SKM-1 treated with dmso at 0.1 percent for 144 hours (cell line): ENCODE measurements around the gene FYB1.

ENCODE experiments used
- DNase-seq: peaks from one replicate; lab custom pipeline; 2025; ENCODE audit not compliant: unreplicated experiment; lab: John Stamatoyannopoulos, UW

FYB1 gene

DNA sequence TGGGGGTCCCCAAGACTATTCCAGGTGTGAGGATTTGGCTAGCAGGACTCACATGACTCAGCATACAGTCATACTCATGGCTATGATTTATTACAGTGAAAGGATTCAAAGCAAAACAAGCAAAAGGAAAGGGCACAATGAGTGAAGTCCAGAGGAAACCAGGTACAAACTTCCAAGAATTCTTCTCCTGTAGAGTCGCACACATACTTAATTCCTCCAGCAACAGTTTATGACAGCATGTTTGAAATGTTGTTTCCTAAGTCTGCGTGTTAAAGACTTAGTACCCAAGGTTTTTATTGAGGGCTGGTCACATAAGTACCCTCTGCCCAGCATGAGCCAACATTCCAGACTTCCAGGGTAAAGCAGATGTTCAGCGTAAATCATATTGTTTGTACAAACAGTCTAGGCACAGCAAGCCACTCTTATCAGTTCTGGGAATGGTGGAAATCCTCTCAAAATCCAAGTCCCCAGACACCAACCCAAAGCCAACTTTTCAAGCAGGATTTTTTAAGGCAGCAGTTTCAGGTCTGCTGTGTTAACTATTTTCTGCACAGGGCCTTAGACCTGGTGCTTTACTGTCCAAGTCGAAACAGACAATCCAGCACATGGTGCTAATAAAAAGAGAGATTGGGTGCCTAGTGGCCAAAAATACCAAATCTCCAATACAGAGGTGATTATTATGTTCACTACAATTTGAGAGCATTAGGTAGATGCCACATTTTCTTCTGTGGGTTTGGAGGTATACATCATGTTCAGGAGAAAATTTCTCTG, 126.6 kb downstream of the FYB1 start:
- no peak for DNase-seq

DNA sequence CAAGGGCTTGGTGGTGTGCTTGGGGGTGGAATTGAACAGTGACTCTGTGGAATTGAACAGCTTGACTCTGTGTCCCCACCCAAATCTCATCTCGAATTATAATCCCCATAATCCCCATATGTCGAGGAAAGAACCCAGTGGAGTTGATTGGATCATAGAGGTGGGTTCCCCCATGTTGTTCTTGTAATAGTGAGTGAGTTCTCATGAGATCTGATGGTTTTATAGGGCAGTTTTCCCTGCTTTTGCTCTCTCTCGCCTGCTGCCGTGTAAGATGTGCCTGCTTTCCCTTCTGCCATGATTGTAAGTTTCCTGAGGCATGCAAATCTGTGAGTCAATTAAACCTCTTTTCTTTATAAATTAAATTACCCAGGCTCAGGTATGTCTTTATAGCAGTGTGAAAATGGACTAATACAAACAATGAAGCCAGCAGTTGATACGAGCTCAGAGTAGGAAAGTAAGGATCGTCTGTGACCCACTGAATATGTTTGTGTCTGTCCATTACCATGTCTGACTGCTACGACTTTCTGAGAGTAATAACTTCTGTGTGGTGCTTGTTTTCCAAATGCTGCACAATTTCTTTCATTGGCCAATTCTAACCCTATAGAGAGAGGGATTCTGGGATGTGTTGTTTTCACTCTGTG, 127.3 kb downstream of the FYB1 start:
- no peak for DNase-seq

- no peak for DNase-seq
Observed at GRCh38 chr5:39083968-39084367, 135.4 kb downstream of the FYB1 start.

DNA sequence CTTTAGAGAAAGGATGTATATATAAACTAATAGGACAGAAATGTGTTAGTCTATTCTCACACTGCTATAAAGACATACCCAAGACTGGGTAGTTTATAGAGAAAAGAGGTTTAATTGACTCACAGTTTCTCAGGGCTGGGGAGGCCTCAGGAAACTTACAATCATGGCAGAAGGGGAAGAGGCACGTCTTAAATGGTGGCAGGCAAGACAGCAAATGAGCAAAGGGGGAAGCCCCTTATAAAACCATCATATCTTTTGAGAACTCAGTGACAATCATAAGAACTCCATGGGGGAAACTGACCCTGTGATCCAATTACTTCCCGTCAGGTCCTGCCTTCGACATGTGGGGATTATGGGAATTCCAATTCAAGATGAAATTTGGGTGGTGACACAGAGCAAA, 136.4 kb downstream of the FYB1 start:
- no peak for DNase-seq

GRCh38 chr5:39080597-39081204, 138.7 kb downstream of the FYB1 start:
- DNase-seq: peak; percentile 65

- no peak for DNase-seq
Observed at GRCh38 chr5:39080168-39080567, 139.2 kb downstream of the FYB1 start.

- no peak for DNase-seq
Observed at GRCh38 chr5:39079147-39079546, 140.2 kb downstream of the FYB1 start.

GRCh38 chr5:39076757-39077728, 142.3 kb downstream of the FYB1 start:
- peak; percentile 79 for DNase-seq

DNA sequence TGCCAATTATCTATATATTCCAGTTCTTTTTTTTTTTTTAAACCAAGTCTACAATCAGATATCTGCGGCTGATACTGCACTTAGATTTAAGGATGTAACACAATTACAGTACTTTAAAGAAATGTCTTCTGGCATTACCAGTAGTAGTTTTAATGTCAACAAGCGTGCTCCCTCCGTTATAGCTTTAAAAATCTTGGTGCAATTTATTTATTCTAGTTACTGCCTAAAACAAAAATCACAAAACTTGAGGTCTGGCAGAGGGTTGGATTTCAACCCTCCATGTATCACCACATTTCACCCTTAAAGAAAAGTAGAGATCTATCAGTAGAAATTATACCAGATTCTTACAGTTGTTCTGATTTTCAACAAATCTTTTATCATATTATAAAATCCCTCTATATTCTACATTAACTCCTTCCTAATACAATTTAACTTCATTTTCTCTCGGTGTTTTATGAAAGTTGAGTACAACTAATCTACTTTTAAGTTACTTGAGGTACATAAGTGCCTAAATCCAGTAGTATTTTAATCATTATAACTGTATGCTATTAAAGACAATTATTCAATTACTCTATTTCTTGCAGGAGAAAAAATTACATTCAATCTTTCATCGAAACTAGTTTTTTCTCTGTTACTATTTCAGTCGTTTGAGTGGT, 143.1 kb downstream of the FYB1 start:
- DNase-seq: no peak

DNA sequence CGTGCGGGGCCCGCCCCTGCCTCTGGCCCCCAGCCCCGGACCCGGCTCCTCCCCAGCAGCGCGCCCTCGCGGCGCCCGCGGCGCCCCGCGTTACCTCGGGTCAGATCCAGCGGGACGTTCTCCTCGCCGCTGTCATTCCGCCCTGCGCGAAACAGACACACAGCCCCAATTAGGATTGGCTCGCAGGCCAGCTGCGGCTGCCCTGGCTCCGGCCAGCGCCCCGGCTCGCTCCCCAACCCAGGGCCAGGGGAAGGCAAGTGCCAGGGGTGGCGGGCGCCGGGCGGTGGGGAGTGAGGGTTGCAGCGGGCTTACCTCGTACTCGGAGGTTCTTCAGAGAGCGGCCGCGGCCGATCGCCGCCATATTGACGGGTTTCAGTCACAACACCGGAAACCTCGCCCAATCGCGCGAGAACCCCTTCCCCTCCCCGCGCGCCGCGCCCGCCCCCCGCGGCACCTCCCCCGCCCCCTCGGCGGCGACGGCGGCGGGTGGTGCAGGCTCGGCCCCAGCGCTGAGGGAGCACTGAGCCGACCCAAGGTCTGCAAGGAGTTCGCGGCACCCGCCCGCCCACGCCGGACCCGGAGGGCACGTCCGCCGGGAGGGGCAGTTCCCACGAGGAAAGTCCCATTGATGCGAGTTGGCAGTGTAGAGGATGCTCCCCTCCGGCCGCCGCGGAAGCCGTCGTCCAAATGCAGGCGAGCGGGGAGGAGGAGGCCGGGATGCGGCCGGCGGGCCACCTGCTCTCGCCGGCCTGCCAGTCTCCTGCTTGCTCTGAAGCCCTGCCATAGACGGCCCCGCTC, 145.1 kb downstream of the FYB1 start, which contains the start of gene RICTOR:
Gene RICTOR (minus strand): TSS at position 383 of the 798 bp plus-strand sequence. CDS start 22 bp downstream, at position 361.
- DNase-seq: peak; percentile 63

DNA sequence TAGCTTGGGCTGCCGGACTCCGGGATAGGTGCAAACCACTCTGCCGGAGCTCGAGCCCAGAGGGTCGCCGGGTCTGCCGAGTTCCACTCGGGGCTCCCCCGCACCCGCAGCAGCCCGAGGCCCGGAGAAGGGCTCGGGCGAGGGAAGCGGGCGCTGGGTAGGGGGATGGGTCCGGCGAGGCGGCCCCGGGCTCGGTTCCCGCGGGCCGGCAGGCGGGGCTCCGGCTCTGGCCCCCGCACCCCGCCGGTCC, 145.7 kb downstream of the FYB1 start:
- no peak for DNase-seq

DNA sequence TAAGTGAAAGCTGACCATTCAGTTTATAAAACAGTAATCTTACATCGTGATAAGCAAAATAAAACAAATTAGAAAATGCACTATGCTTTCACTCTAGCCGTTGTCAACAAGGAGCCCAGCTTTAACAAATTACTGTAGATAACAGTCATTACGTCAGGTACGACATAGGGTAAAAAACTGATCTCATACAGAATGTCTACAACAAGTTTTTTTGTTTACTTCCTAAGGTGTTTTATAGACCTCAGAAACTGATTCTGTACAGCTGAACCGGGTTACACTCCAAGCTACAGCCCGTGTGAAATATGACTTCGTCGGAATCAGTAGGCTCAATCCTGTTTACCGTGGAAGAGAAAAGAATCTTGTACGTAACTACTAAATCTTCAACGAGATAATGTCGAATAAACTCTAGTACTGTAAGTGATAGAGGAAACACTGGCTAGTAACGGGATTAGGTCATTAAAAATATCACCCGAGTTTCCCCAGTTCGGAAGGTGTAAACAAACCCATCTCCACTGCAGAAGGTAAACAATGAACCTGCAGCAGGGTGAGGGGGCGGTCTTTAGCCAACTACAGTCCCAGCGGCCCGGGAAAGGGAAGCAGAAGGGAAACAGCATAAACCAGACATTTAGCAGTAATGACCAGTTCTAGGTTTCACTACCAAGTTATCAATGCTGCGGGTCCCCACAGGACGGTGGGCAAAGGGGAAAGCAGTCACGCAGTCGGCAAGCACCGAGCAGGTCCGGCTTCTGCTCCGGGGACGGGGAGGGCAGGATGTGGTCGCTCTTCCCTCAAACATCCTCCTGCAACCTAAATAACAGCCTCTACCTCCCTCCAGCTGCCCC, 146.2 kb downstream of the FYB1 start:
- DNase-seq: peak; percentile 46

DNA sequence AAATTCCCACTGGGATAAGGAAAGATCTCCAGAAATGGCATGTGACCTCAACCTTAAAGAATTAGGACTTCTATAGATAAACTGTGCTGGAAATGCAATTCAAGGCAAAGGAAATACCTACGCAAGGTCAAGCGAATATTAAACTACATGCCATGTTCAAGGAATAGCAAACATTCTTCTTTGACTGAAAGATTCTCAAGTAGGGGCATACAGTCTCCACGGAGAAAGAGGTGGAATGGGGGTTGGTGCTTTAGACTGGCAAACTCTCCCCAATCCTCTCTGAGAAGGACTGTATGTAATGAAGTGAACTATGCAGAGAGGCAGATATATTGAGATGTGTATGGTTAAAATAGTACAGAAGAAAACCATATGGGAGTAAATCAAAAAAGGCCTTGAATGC, 151.3 kb downstream of the FYB1 start:
- DNase-seq: no peak

- no peak for DNase-seq
Observed at GRCh38 chr5:39064450-39064849, 154.9 kb downstream of the FYB1 start.

- no peak for DNase-seq
Observed at GRCh38 chr5:39063037-39063436, 156.3 kb downstream of the FYB1 start.

DNA sequence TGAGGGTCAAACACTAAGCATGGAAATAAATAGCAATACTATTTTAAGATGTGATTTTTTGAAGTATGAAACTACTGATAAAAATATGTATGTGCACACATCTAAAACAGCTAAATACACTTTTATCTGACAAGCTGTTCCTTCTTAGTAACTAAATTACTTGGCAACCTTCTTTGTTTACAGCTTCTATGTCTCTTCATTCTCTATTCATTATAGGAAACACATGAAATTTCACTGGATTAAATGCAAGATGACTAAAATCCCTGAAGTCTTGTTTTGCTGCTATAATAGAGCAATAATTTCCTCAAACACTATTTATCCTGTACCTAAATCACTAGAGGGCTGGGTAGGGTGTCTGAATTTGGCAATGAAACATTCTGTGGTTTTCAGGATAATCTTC, 156.8 kb downstream of the FYB1 start:
- no peak for DNase-seq

DNA sequence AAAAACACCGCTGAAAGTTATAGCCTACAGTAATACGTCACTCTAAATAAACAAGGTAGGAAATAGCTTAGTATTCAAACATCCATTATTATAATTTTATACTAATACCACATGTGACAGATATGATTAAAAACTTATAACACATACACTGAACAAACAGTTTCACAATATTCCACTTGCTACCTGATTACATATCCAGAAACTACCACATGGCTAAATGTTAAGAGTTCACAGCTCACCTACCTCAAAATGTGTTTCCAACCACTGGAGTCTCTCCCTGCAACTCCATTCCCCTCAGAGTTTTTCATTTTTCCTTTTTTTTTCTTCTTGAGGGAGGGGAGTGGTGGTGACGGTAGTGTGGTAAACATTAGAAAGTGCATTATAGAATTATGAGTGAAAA, 157.3 kb downstream of the FYB1 start:
- no peak for DNase-seq

DNA sequence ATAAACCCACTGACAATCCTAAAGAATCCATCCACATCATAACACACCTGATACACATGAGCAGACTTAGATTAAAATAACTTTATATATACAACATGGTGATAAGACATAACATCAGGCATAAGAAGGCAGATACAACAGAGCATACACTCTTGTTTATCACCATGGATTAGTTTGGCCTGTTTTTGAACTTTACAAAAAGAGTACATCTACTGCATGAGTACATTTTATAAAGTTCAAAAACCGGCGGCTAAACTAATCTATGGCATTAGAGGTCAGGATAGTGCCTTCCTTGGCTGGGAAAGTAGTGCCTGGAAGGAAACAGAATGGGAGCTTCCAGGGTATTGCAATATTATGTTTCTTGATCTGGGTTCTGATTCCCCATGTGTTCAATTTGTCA, 160.3 kb downstream of the FYB1 start:
- no peak for DNase-seq
